Upper lobe of left lung (tissue), 6 donors: ENCODE measurements around the gene EXT2. TPM values are rescaled to one million over a fixed set of nuclear protein-coding genes. Genes with fewer than 3 reads are reported as not detected.

Experiments
- ATAC-seq, 2 donors: fragments of 200-7000 bp; cut with Tn5 transposase; one replicate each; pipeline ENCODE4 v1.9.1; 2022; ENCODE audit warnings: mild to moderate bottlenecking in 2 of 2, moderate library complexity in 2 of 2; ENCODE audit not compliant: low FRiP score in 2 of 2
- DNase-seq, 2 donors: peaks; one replicate each; pipeline ENCODE4 v3.0.0-alpha.2; 2019 to 2020
- H3K27ac ChIP-seq, 4 donors: fragments of 200-600 bp; sonication (generic); one replicate each; pipeline ENCODE4 v1.5.1; 2016 to 2019
- H3K27me3 ChIP-seq, 4 donors: fragments of 200-600 bp; sonication (generic); one replicate each; pipeline ENCODE4 v1.5.1; 2017 to 2019
- H3K36me3 ChIP-seq, 4 donors: fragments of 200-600 bp; sonication (generic); one replicate each; pipeline ENCODE4 v1.5.1; 2016 to 2019
- H3K4me1 ChIP-seq, 4 donors: fragments of 200-600 bp; sonication (generic); one replicate each; pipeline ENCODE4 v1.5.1; 2018 to 2019
- H3K4me3 ChIP-seq, 4 donors: fragments of 200-600 bp; sonication (generic); one replicate each; pipeline ENCODE4 v1.5.1; 2017 to 2019; ENCODE audit warnings: mild to moderate bottlenecking in 2 of 4, moderate library complexity in 1 of 4
- H3K9me3 ChIP-seq, 4 donors: fragments of 200-600 bp; sonication (generic); one replicate each; pipeline ENCODE4 v1.5.1; 2018 to 2019
- CTCF ChIP-seq, 6 experiments: fragments of 450-650 bp in 4 of 6; fragments of 200-600 bp in 2 of 6; sonication (generic) in 2 of 6; IDR thresholded peaks; one replicate each; pipeline ENCODE4 v1.5.1; 2016 to 2019; ENCODE audit warnings: antibody characterized with exemption in 6 of 6
- EP300 ChIP-seq, 4 donors: sonication (generic); formaldehyde crosslinking; IDR thresholded peaks; one replicate each; pipeline ENCODE4 v1.5.1; 2017; ENCODE audit warnings: antibody characterized with exemption in 4 of 4, control low read depth in 2 of 4
- POLR2A ChIP-seq, 4 donors: fragments of 450-650 bp; IDR thresholded peaks; one replicate each; pipeline ENCODE4 v1.5.1; 2016 to 2017; ENCODE audit warnings: antibody characterized with exemption in 4 of 4, mild to moderate bottlenecking in 2 of 4
- POLR2AphosphoS5 ChIP-seq, 2 donors: sonication (generic); formaldehyde crosslinking; IDR thresholded peaks; one replicate each; pipeline ENCODE4 v1.5.1; 2017; ENCODE audit warnings: antibody characterized with exemption in 2 of 2
- WGBS, 2 donors: methylation state at CpG; one replicate each; pipeline ENCODE4 v1.1.5; 2017 to 2018; 5-methylcytosine and 5-hydroxymethylcytosine counted together
- total RNA-seq, 6 donors: library from RNA; depleted of rRNA in 4 of 6; stranded (reverse); fragments of >200 nt in 4 of 6; gene quantifications; one replicate each; pipeline versions ENCODE4 v1.1.0 to v1.2.1, GENCODE V29; 2016 to 2021
- donor health status: DM: no; HTN: no; CAD: no; lungs with moderate emphysema.
- donor health status: DM: no; HTN: yes; CAD: no; lungs with severe emphysema.

EXT2 gene
- total RNA-seq, 6 donors from 2014 or later: 45.3 to 64.0 (median 57.4) TPM

GRCh38 chr11:44275961-44276550 lies 180.6 kb downstream of the EXT2 start:
- Histone ChIP-seq H3K27me3 (no peaks in the 10 kb centered on the region), H3K4me1 (no peaks in the 10 kb centered on the region), H3K36me3 (no peaks in the 10 kb centered on the region), H3K9me3 (no peaks in the 10 kb centered on the region), H3K4me3 (no peak overlapping the region), H3K27ac (no peak overlapping the region)
- ATAC-seq: no peak
- DNase-seq: no peak
- TF ChIP-seq POLR2A (IDR thresholded peaks at IDR 0.05) (no peak), POLR2AphosphoS5 (IDR thresholded peaks at IDR 0.05) (no peak), EP300 (IDR thresholded peaks at IDR 0.05) (no peak), CTCF (IDR thresholded peaks at IDR 0.05) (no peak)
- 89 to 95% methylated on average over 1 to 7 of the region's 7 CpGs for WGBS, 2 donors

- 75 to 76% methylated on average over 17 to 18 of the region's 18 CpGs for WGBS, 2 donors
- DNase-seq (no peak), ATAC-seq (no peak)
- H3K27ac ChIP-seq: no peak overlapping the region
- no peaks in the 10 kb centered on the region for H3K27me3 ChIP-seq
- no peak overlapping the region for H3K4me3 ChIP-seq
- no peaks in the 10 kb centered on the region for H3K36me3 ChIP-seq
- H3K4me1 ChIP-seq: no peaks in the 10 kb centered on the region
- H3K9me3 ChIP-seq: no peaks in the 10 kb centered on the region
- TF ChIP-seq EP300 (IDR thresholded peaks at IDR 0.05) (no peak), CTCF (IDR thresholded peaks at IDR 0.05) (no peak), POLR2AphosphoS5 (IDR thresholded peaks at IDR 0.05) (no peak), POLR2A (IDR thresholded peaks at IDR 0.05) (no peak)
These were observed 182.0 kb downstream of the EXT2 start for GRCh38 chr11:44277196-44278090.

- no peak for TF ChIP-seq POLR2A (IDR thresholded peaks at IDR 0.05)
- TF ChIP-seq CTCF (IDR thresholded peaks at IDR 0.05): no peak
- no peak for TF ChIP-seq EP300 (IDR thresholded peaks at IDR 0.05)
- no peak for TF ChIP-seq POLR2AphosphoS5 (IDR thresholded peaks at IDR 0.05)
- 86 to 87% methylated on average over 6 of the region's 6 CpGs for WGBS, 2 donors
- Histone ChIP-seq H3K36me3 (no peaks in the 10 kb centered on the region), H3K27ac (no peak overlapping the region), H3K27me3 (no peaks in the 10 kb centered on the region), H3K9me3 (no peaks in the 10 kb centered on the region), H3K4me1 (no peaks in the 10 kb centered on the region), H3K4me3 (no peak overlapping the region)
- DNase-seq (no peak), ATAC-seq (no peak)
These were observed 184.0 kb downstream of the EXT2 start for GRCh38 chr11:44279483-44279882.

- no peaks in the 10 kb centered on the region for H3K36me3 ChIP-seq
- no peaks in the 10 kb centered on the region for H3K4me1 ChIP-seq
- no peak overlapping the region for H3K4me3 ChIP-seq
- H3K27ac ChIP-seq: no peak overlapping the region
- TF ChIP-seq POLR2A (IDR thresholded peaks at IDR 0.05) (no peak), CTCF (IDR thresholded peaks at IDR 0.05) (no peak), POLR2AphosphoS5 (IDR thresholded peaks at IDR 0.05) (no peak), EP300 (IDR thresholded peaks at IDR 0.05) (no peak)
- WGBS, 2 donors: 89 to 100% methylated on average over 3 to 7 of the region's 7 CpGs
- no peaks in the 10 kb centered on the region for H3K9me3 ChIP-seq
- ATAC-seq (no peak), DNase-seq (no peak)
- H3K27me3 ChIP-seq: no peaks in the 10 kb centered on the region
These were observed 184.8 kb downstream of the EXT2 start for GRCh38 chr11:44280257-44280656.
